Memory B cell (primary cell): ENCODE results near the gene SLC37A1.
A peak's percentile ranks its signal among the peaks of the same experiment; 100 is the strongest.

Experiments
- ATAC-seq: fragments of 150-1000 bp; cut with Tn5 transposase; 2 replicates; pipeline ENCODE4 v1.10.0; 2021; ENCODE audit warnings: low read depth, mild to moderate bottlenecking, moderate library complexity
- DNase-seq, 2 donors: peaks; one replicate each; pipeline ENCODE4 v3.0.0; 2022; ENCODE audit warnings: low spot score in 2 of 2
- H3K27ac Mint-ChIP-seq: one replicate; pipeline ENCODE4 v1.8.0; 2022; ENCODE audit warnings: mild to moderate bottlenecking, moderate library complexity, mixed read lengths
- H3K27me3 Mint-ChIP-seq: one replicate; pipeline ENCODE4 v1.8.0; 2022; ENCODE audit warnings: mixed read lengths
- H3K36me3 Mint-ChIP-seq: one replicate; pipeline ENCODE4 v1.8.0; 2022; ENCODE audit warnings: mild to moderate bottlenecking, mixed read lengths
- H3K4me1 Mint-ChIP-seq: one replicate; pipeline ENCODE4 v1.8.0; 2022; ENCODE audit warnings: mixed read lengths
- H3K4me3 Mint-ChIP-seq: one replicate; pipeline ENCODE4 v1.8.0; 2022; ENCODE audit warnings: mild to moderate bottlenecking, moderate library complexity, mixed read lengths
- H3K9me3 Mint-ChIP-seq: one replicate; pipeline ENCODE4 v1.8.0; 2022; ENCODE audit warnings: mixed read lengths

The SLC37A1 gene

DNA sequence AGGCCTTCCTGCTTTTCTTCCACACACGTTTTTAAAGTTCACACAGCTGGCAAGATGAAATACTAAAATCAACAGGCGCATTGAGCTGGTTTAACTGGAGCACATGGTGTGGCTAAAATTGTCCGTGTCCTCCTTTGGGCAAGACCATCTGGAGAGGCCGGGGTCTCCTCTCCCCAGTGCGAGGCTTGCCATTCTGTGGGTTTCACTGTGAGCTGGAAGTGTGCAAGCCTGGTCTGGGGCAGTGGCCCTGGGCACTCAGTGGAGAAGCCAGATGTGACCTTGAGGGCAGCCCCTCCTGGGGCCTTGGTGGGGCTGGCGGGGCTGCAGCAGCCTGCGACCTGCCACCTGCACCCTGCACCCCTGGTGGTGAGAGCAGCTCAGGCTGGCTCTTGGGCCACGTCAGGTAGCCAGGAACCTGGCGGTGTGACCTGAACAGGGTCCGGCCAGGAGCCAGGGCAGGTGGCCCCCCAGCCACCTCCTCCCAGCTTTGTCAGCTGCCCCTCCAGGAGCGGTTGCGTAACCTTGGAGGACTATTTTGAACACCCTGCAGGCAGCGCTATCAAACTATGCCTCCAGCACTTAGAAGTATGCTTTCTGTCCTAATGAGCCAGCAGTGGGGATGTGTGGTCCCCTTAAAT lies 52.4 kb downstream of the SLC37A1 start:
- no peak overlapping the region for H3K4me3 Mint-ChIP-seq
- H3K9me3 Mint-ChIP-seq = no peaks in the 10 kb centered on the region
- ATAC-seq (no peak), DNase-seq (no peak)
- H3K27me3 Mint-ChIP-seq = no peaks in the 10 kb centered on the region
- H3K27ac Mint-ChIP-seq = no peak overlapping the region
- H3K36me3 Mint-ChIP-seq = peaks cover 33% of the 10 kb centered on the region
- H3K4me1 Mint-ChIP-seq = peaks cover 10% of the 10 kb centered on the region

DNA sequence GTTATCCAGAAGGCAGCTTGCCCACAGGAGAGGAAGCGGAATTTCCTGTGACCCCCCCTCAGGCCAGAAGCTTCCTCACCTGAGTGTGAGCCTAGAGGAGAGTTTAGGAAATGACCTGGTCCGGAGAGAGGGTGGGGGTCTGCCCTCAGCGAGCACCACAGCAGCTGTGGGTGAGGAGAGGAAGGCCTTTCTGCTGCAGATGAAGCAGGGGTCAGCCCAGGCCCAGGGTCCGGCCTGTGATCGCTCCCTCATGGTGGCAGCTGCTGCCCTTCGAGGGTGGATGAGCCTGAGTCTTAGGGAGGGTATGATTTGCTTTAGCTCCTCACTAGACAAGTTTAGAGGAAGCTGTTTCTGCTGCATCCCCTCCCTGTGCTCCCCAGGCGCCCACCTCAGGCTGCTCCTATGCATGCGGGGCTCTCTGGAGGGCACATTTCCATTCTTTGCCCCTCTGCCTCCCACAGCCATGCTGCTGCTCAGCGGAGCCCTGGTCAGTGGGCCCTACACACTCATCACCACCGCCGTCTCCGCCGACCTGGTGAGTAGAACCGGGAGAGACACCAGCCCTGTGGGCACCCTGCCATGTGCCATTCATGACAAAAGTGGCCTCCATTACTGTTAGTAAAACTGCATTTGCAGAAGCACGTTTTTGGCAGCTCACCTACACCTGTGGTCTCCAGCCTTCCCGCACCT lies 53.0 kb downstream of the SLC37A1 start:
- DNase-seq (no peak), ATAC-seq (no peak)
- peaks cover 9% of the 10 kb centered on the region for H3K4me1 Mint-ChIP-seq
- no peaks in the 10 kb centered on the region for H3K27me3 Mint-ChIP-seq
- no peak overlapping the region for H3K4me3 Mint-ChIP-seq
- H3K36me3 Mint-ChIP-seq = peaks cover 34% of the 10 kb centered on the region
- H3K9me3 Mint-ChIP-seq = no peaks in the 10 kb centered on the region
- no peak overlapping the region for H3K27ac Mint-ChIP-seq

DNA sequence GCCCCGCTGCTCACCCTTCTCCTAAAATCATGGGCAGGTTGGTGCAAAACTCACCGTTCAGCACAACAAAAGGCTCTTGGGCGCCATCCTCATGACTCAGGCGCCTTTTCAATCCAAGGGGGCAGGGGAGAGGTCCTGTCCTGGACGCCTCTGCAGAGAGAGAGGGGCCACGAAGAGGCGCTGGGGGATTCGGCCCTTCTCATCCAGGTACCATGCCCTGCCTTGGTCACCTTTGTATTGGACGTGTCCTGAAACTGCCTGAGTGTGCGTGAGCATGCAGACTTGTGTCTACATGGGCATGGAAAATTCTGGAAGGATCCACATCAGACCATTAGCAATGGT lies 53.5 kb downstream of the SLC37A1 start:
- H3K36me3 Mint-ChIP-seq = peaks cover 34% of the 10 kb centered on the region
- ATAC-seq (no peak), DNase-seq (no peak)
- H3K9me3 Mint-ChIP-seq = no peaks in the 10 kb centered on the region
- no peak overlapping the region for H3K27ac Mint-ChIP-seq
- H3K4me3 Mint-ChIP-seq = no peak overlapping the region
- peaks cover 4% of the 10 kb centered on the region for H3K4me1 Mint-ChIP-seq
- no peaks in the 10 kb centered on the region for H3K27me3 Mint-ChIP-seq

DNA sequence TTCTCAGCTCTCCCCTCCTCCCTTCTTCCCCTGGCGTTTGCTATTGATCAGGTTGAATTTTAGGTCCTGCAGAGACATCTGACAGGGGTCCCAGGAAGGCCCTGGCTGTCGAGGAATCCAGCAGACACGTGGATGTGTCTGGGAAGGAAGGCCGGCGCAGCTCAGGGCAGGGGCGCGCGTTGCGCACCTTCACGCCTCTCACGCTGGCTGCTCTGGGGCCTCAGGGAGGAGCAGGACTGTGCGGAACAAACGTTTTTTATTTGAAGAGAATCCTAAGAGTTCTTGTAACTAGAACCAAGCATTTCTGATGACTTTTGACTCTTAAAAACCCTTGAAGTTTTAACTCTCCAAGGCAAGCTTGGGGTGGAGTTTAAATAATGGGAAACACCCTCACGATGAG lies 54.2 kb downstream of the SLC37A1 start:
- no peak for ATAC-seq
- no peak overlapping the region for H3K4me3 Mint-ChIP-seq
- peaks cover 33% of the 10 kb centered on the region for H3K36me3 Mint-ChIP-seq
- no peaks in the 10 kb centered on the region for H3K9me3 Mint-ChIP-seq
- no peaks in the 10 kb centered on the region for H3K27me3 Mint-ChIP-seq
- DNase-seq = no peak
- H3K27ac Mint-ChIP-seq = no peak overlapping the region
- peaks cover 4% of the 10 kb centered on the region for H3K4me1 Mint-ChIP-seq

DNA sequence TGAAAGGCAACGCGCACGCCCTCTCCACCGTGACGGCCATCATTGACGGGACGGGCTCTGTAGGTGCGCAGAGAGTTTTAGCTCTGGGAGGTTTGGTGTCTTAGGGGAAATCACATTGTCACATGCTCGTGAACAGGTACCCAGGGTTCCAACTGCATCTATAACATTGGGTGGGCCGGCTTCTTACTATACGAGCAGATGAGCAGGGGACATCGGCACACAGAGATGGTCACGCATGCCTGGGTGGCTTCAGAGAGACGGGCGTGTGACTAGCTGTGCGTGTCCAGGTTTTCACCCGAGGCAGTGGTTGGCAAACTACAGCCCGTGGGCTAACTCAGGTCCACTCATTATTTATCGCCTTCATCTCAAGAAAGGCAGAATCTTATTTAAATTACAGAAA lies 54.7 kb downstream of the SLC37A1 start:
- ATAC-seq = no peak
- Mint-ChIP-seq H3K27ac (no peak overlapping the region), H3K27me3 (no peaks in the 10 kb centered on the region), H3K4me1 (peaks cover 4% of the 10 kb centered on the region), H3K4me3 (no peak overlapping the region), H3K9me3 (no peaks in the 10 kb centered on the region), H3K36me3 (peaks cover 36% of the 10 kb centered on the region)
- no peak for DNase-seq

DNA sequence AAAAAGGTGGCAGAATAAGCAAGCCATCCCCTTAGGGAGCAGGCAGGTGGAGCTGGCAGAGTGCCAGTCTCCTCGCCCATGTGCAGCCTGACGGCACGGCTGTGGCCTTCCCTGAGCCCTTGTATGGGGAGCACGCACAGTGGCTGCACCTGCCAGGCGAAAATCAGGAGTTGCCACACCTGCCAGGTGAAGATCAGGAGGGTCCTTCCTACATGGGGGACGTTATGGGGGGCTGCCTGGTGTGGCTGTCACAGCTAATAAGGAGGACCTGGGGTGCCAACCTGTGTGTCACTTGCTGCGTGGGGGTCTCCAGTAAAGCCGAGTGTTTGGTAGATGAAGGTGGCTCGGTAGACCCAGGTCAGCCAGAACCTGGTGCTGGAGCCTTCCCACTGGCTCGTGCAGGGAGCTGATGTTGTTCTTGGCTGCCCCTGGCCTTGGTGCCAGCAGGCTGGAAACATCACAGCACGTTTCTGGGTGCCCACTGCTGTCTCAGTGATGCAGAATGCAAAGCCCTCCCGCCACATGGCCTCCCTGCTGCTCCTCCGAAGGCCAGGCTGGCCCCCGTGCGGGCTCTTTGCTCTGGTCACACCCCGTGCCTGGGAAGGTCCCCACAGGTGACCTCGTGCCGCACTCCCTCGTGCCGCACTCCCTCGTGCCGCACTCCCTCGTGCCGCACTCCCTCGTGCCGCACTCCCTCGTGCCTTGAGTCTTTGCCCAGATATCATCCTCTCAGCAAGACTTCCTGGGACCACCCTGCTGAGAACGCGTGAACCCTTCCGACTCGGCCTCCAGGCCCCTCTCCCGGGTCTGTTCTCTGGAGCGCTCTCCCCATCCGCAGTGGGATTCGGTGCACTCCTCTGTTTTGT lies 55.4 kb downstream of the SLC37A1 start:
- Mint-ChIP-seq H3K27me3 (no peaks in the 10 kb centered on the region), H3K4me1 (peaks cover 4% of the 10 kb centered on the region), H3K4me3 (no peak overlapping the region), H3K36me3 (peaks cover 39% of the 10 kb centered on the region), H3K27ac (peak overlapping the region; percentile 38), H3K9me3 (no peaks in the 10 kb centered on the region)
- no peak for ATAC-seq
- DNase-seq = no peak

DNA sequence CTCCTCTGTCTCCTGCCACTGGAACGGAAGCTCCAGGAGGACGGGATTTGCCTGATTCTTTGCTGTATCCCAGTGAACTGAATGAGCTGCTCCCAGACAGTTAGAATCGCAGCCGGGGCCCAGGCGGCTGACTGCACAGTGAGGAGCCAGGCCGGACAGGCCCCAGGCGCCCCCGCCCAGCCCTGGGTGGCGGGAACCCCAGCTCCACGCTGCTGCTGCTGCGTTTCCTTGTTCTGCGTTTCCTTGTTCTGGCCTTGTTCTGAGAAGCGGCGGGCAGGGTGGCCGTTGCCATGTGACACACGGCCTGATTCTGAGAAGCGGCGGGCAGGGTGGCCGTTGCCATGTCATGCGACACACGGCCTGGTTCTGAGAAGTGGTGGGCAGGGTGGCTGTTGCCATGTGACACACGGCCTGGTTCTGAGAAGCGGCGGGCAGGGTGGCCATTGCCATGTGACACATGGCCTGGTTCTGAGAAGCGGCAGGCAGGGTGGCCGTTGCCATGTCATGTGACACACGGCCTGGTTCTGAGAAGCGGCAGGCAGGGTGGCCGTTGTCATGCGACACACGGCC lies 56.2 kb downstream of the SLC37A1 start:
- DNase-seq (no peak), ATAC-seq (no peak)
- no peak overlapping the region for H3K27ac Mint-ChIP-seq
- H3K9me3 Mint-ChIP-seq = no peaks in the 10 kb centered on the region
- peaks cover 4% of the 10 kb centered on the region for H3K4me1 Mint-ChIP-seq
- no peaks in the 10 kb centered on the region for H3K27me3 Mint-ChIP-seq
- H3K4me3 Mint-ChIP-seq = no peak overlapping the region
- peaks cover 43% of the 10 kb centered on the region for H3K36me3 Mint-ChIP-seq

DNA sequence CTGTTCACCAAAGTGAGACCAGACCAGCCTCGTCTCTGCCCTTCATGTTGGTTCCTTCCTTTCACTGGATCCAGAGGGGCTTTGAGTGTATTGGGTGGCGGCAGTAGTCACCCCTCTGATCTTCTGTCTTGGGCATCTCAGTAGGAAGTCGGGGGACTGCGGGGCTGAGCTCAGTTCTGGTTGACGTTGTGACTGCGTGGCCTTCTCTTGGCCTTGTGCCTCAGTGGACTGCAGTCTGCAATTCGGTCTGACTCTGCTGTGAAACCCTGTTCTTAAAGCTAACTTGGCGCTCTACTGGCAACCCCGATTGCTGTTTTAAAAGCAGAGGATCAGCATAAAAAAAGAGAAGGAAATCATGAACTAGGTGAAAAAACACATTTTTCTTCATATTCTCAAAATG lies 56.7 kb downstream of the SLC37A1 start:
- Mint-ChIP-seq H3K4me3 (no peak overlapping the region), H3K27me3 (no peaks in the 10 kb centered on the region), H3K9me3 (no peaks in the 10 kb centered on the region), H3K36me3 (peaks cover 43% of the 10 kb centered on the region), H3K27ac (no peak overlapping the region), H3K4me1 (peaks cover 4% of the 10 kb centered on the region)
- no peak for DNase-seq
- no peak for ATAC-seq

DNA sequence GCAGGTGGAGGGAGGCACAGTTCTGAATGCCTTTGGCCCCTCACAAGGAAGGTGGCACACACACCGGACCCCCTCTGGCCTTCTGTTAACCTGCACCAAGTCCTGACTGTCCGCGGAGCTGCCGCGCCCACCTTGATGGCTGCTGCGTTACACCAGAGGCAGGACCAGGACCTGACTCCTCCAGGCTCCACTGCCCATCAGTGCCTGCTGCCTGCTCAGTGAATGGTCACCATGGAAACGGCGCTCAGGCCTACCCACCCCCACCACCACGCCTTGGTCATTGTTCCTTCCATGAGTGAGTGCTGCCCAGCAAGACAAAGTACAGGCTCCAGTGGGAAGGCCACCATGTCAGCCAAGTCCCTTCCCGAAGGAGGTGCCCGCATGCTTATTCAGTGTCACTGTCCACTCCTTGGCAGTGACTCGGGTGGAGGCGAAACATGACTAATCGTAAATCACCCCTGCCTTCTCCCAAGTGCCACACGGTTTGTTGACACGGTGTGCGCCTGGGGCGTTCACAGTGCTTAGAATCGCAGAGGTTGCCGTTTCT lies 57.3 kb downstream of the SLC37A1 start:
- DNase-seq (no peak), ATAC-seq (no peak)
- Mint-ChIP-seq H3K4me1 (peaks cover 4% of the 10 kb centered on the region), H3K4me3 (no peak overlapping the region), H3K27me3 (no peaks in the 10 kb centered on the region), H3K36me3 (peaks cover 46% of the 10 kb centered on the region), H3K9me3 (peaks cover 1% of the 10 kb centered on the region), H3K27ac (no peak overlapping the region)

DNA sequence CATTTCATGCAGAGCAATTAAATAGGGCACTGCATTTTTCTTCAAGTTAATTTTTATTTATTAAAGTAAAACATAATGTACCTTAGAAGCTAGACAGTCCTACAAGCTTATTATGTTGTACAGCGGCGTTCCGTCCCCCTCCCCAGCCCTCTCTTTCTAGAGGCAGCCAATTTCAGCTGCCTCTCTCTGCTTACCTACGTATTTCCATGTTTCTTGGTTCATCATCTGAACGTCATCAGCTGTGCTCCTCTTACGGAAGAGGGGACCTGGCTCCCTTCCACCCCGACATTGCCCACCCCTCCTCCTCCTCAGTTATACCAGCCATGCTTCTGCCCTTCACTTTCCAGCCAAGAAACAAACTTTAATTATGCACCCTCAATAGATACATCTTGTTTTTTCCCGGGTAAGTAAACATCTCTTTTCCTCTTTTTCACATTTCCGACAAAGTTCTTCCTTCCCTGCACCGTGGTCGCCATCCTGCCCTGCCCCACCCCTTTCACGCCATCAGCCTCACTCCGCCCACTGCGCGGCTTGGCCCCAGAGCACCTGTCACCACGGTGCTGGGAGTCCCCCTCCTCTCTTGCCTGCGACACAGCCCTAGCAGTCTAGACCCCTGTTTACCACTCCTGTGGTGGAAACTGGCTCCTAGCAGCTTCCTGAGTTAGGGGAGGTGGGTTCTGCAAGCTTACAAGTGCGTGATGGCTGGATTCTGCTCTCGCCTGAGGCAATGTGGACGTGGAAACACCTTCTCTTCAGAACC lies 57.9 kb downstream of the SLC37A1 start:
- peaks cover 4% of the 10 kb centered on the region for H3K4me1 Mint-ChIP-seq
- DNase-seq (no peak), ATAC-seq (no peak)
- peaks cover 51% of the 10 kb centered on the region for H3K36me3 Mint-ChIP-seq
- H3K9me3 Mint-ChIP-seq = peaks cover 4% of the 10 kb centered on the region
- H3K4me3 Mint-ChIP-seq = no peak overlapping the region
- no peak overlapping the region for H3K27ac Mint-ChIP-seq
- H3K27me3 Mint-ChIP-seq = no peaks in the 10 kb centered on the region

DNA sequence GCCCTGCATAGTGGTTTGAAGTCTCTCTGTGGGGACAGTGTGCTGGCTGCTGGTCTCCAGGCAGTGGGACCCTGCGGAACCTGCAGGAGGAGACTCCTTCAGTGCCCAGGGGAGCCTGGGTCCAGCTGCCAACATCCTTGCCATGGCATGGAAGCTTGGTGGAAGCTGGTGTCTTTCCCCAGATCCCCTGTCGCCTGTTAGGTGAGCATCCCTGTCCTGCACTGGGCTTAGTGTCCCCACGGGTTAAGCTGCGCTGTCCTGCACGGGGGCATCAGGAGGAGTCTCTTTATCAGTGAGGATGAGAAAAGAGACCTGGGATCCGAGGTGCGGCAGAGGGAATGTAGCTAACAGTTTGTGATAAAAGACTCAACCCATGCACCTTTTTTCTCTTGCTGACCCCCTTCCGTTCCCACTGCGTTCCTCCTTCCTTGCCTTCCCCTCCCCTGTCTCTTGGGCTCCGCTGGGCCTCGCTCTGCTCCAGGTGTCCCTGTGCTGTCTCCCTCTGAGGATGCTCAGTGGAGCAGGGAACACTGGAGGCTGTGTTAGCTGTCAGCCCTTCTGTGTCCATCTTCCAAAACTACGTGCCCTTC lies 59.3 kb downstream of the SLC37A1 start:
- Mint-ChIP-seq H3K27ac (no peak overlapping the region), H3K4me3 (no peak overlapping the region), H3K4me1 (peaks cover 4% of the 10 kb centered on the region), H3K27me3 (no peaks in the 10 kb centered on the region), H3K9me3 (peaks cover 7% of the 10 kb centered on the region), H3K36me3 (peaks cover 59% of the 10 kb centered on the region)
- ATAC-seq (no peak), DNase-seq (no peak)

DNA sequence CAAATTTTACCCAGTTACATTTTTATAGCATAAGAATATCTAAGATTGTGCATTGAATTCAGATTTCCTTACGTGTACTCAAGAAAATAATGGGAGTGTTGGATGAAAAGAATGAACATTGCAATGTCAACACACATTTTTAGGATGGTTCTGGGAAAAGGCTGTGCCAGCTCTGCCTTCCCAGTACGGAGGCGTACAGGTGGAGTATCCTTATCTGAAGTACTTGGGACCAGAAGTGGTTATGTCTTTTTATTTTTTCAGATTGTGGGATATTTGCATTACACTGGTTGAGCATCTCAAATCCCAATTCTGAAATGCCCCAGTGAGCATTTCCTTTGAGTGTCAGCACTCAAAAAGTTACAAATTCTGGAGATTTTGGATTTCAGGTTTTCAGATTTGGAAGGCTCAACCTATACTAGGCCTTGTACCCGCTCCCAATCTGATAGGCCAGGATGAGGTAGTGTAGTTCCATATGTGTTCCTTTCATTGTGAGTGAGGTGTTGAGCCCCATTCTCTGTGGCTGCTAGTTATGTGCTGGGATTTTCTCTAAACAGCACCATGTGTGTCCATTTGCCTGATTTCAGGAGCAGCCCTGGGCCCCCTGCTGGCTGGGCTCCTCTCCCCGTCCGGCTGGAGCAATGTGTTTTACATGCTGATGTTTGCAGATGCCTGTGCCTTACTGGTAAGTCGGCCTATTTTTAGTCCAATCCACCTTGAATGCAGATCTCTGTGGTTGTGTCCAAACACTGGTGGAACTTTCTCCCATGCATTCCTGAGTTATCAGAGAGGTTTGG lies 60.8 kb downstream of the SLC37A1 start:
- peaks cover 7% of the 10 kb centered on the region for H3K9me3 Mint-ChIP-seq
- ATAC-seq (no peak), DNase-seq (no peak)
- peaks cover 58% of the 10 kb centered on the region for H3K36me3 Mint-ChIP-seq
- H3K4me3 Mint-ChIP-seq = no peak overlapping the region
- H3K27ac Mint-ChIP-seq = no peak overlapping the region
- no peaks in the 10 kb centered on the region for H3K27me3 Mint-ChIP-seq
- H3K4me1 Mint-ChIP-seq = peaks cover 4% of the 10 kb centered on the region

DNA sequence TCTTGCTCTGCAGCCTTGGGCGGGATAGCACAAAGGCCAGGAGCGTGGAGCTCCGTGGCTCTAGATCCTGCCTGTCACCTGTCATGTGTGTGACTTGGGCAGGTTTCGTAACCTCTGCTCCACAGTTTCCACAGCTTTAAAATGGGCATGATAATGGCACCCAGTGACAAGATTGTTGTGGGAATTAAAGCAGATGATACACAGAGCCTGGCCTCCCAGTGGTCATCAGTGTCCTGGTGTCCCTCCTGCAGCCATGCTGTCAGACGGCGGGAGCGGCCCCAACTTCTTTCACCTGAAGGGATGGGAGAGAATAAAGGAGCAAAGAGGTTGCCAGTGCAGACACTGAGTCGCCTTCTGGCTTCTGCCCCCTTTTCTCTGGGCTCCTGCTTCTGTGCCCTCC lies 61.5 kb downstream of the SLC37A1 start:
- DNase-seq (no peak), ATAC-seq (no peak)
- H3K4me1 Mint-ChIP-seq = peaks cover 4% of the 10 kb centered on the region
- no peak overlapping the region for H3K27ac Mint-ChIP-seq
- no peaks in the 10 kb centered on the region for H3K27me3 Mint-ChIP-seq
- H3K36me3 Mint-ChIP-seq = peaks cover 53% of the 10 kb centered on the region
- H3K4me3 Mint-ChIP-seq = no peak overlapping the region
- peaks cover 7% of the 10 kb centered on the region for H3K9me3 Mint-ChIP-seq
